Mesendoderm (in vitro differentiated cells): ENCODE measurements around the gene RNU5B-1. TPM values are rescaled to one million over a fixed set of nuclear protein-coding genes. Genes with fewer than 3 reads are reported as not detected.

Source experiments
- DNase-seq: peaks from one replicate; pipeline ENCODE4 v3.0.0; 2013
- H2AK5ac ChIP-seq: 2 replicates; pipeline ENCODE4 v1.6.1; 2013; ENCODE audit warnings: low read length, inconsistent platforms
- H2BK120ac ChIP-seq: 2 replicates; pipeline ENCODE4 v1.6.1; 2013; ENCODE audit warnings: low read depth, mild to moderate bottlenecking, low read length, moderate library complexity, mixed read lengths
- H2BK15ac ChIP-seq: replicated peaks from 2 replicates; pipeline ENCODE4 v1.6.1; 2013; ENCODE audit warnings: low read depth, mild to moderate bottlenecking, moderate library complexity
- H2BK5ac ChIP-seq: 2 replicates; pipeline ENCODE4 v1.6.1; 2013; ENCODE audit warnings: low read length, inconsistent platforms
- H3K18ac ChIP-seq: 2 replicates; pipeline ENCODE4 v1.6.1; 2013; ENCODE audit warnings: mild to moderate bottlenecking, low read length, mixed read lengths
- H3K23ac ChIP-seq: one replicate; pipeline ENCODE4 v1.6.1; 2013; ENCODE audit warnings: low read length
- H3K27ac ChIP-seq: 2 replicates; pipeline ENCODE4 v1.5.1; 2013; ENCODE audit warnings: low read depth, mild to moderate bottlenecking, inconsistent platforms, low read length, moderate library complexity
- H3K27me3 ChIP-seq: 2 replicates; pipeline ENCODE4 v1.6.1; 2013; ENCODE audit warnings: low read length, control low read depth, mild to moderate bottlenecking, inconsistent platforms; ENCODE audit not compliant: insufficient read depth, poor library complexity
- H3K36me3 ChIP-seq: 2 replicates; pipeline ENCODE4 v1.6.1; 2013; ENCODE audit warnings: low read length, inconsistent platforms; ENCODE audit not compliant: control insufficient read depth, insufficient read depth
- H3K4ac ChIP-seq: one replicate; pipeline ENCODE4 v1.6.1; 2013; ENCODE audit warnings: low read depth, mild to moderate bottlenecking, low read length, moderate library complexity
- H3K4me1 ChIP-seq: 2 replicates; pipeline ENCODE4 v1.6.1; 2013; ENCODE audit warnings: low read depth, low read length, inconsistent platforms; ENCODE audit not compliant: control insufficient read depth
- H3K4me2 ChIP-seq: 2 replicates; pipeline ENCODE4 v1.6.1; 2013; ENCODE audit warnings: low read length
- H3K4me3 ChIP-seq: 2 replicates; pipeline ENCODE4 v1.5.1; 2013; ENCODE audit warnings: mild to moderate bottlenecking, low read length
- H3K56ac ChIP-seq: one replicate; pipeline ENCODE4 v1.6.1; 2013; ENCODE audit warnings: low read length
- H3K79me1 ChIP-seq: 2 replicates; pipeline ENCODE4 v1.6.1; 2013; ENCODE audit warnings: low read length, inconsistent platforms
- H3K79me2 ChIP-seq: 2 replicates; pipeline ENCODE4 v1.6.1; 2013; ENCODE audit warnings: mild to moderate bottlenecking, low read length; ENCODE audit not compliant: control insufficient read depth, insufficient read depth
- H3K9ac ChIP-seq: 2 replicates; pipeline ENCODE4 v1.6.1; 2013; ENCODE audit warnings: low read length, inconsistent platforms
- H4K5ac ChIP-seq: one replicate; pipeline ENCODE4 v1.6.1; 2013; ENCODE audit warnings: low read length
- H4K8ac ChIP-seq: one replicate; pipeline ENCODE4 v1.6.1; 2013; ENCODE audit warnings: low read depth, mild to moderate bottlenecking, control low read depth, low read length, moderate library complexity
- WGBS: extraction: QIAGEN DNeasy Blood & Tissue Kit; methylation state at CpG from one replicate; pipeline ENCODE4 v1.1.7; 2013; ENCODE audit warnings: low lambda C conversion rate, missing lambda C conversion rate; ENCODE audit not compliant: insufficient coverage; ENCODE audit errors: extremely low coverage; 5-methylcytosine and 5-hydroxymethylcytosine counted together
- polyA plus RNA-seq, 2 experiments: library from polyadenylated mRNA; stranded (reverse); fragments of 200-250 nt; gene quantifications; one replicate each; pipeline ENCODE4 v1.2.3, GENCODE V29; 2013

The RNU5B-1 gene
- polyA plus RNA-seq (2013, experiment 1 of 2): not detected
- not detected for polyA plus RNA-seq (2013, experiment 2 of 2)

GRCh38 chr15:65304381-65305149, at the start of gene RNU5B-1:
TSS of gene RNU5B-1 (plus strand) at chr15:65304677.
- Histone ChIP-seq H3K79me1 (no peaks in the 10 kb centered on the region), H3K23ac (no peak within 1 kb of the TSS), H3K27ac (peak within 1 kb of the TSS; percentile 57), H2BK5ac (peak within 1 kb of the TSS; percentile 82), H3K18ac (peak within 1 kb of the TSS; percentile 98), H3K27me3 (no peaks in the 10 kb centered on the region), H3K36me3 (no peaks in the 10 kb centered on the region), H3K9ac (peak within 1 kb of the TSS; percentile 86), H3K79me2 (no peaks in the 10 kb centered on the region), H3K4me2 (peak within 1 kb of the TSS; percentile 70), H4K5ac (peak within 1 kb of the TSS; percentile 66), H3K4ac (peak within 1 kb of the TSS; percentile 61), H3K56ac (peak within 1 kb of the TSS; percentile 89), H2AK5ac (no peak within 1 kb of the TSS), H2BK15ac (peak within 1 kb of the TSS; percentile 79), H2BK120ac (peak within 1 kb of the TSS; percentile 69), H3K4me3 (peak within 1 kb of the TSS; percentile 26), H3K4me1 (no peaks in the 10 kb centered on the region), H4K8ac (peak within 1 kb of the TSS; percentile 90)
- whole genome bisulfite sequencing: no CpG with 5 or more reads among the region's 24 CpGs
- DNase-seq: peak; percentile 99

- H2BK120ac ChIP-seq: no peak overlapping the region
- no peak overlapping the region for H2BK15ac ChIP-seq
- no peak overlapping the region for H2BK5ac ChIP-seq
- no peaks in the 10 kb centered on the region for H3K79me2 ChIP-seq
- no peak overlapping the region for H3K56ac ChIP-seq
- no peak overlapping the region for H3K23ac ChIP-seq
- WGBS: no CpG with 5 or more reads among the region's 1 CpG
- no peaks in the 10 kb centered on the region for H3K4me1 ChIP-seq
- H3K18ac ChIP-seq: no peak overlapping the region
- H3K79me1 ChIP-seq: no peaks in the 10 kb centered on the region
- no peak for DNase-seq
- no peaks in the 10 kb centered on the region for H3K27me3 ChIP-seq
- no peak overlapping the region for H2AK5ac ChIP-seq
- no peak overlapping the region for H3K27ac ChIP-seq
- no peak overlapping the region for H3K4me3 ChIP-seq
- H3K4me2 ChIP-seq: no peak overlapping the region
- H3K4ac ChIP-seq: no peak overlapping the region
- H4K8ac ChIP-seq: no peak overlapping the region
- H3K36me3 ChIP-seq: no peaks in the 10 kb centered on the region
- H4K5ac ChIP-seq: no peak overlapping the region
- no peak overlapping the region for H3K9ac ChIP-seq
These were observed 49.7 kb upstream of the RNU5B-1 start for GRCh38 chr15:65254758-65255157.

- H3K56ac ChIP-seq: no peak overlapping the region
- no peak overlapping the region for H3K9ac ChIP-seq
- WGBS: no CpG with 5 or more reads among the region's 7 CpGs
- no peak overlapping the region for H2BK120ac ChIP-seq
- no peaks in the 10 kb centered on the region for H3K4me1 ChIP-seq
- no peak overlapping the region for H3K18ac ChIP-seq
- H3K4me2 ChIP-seq: no peak overlapping the region
- no peak overlapping the region for H3K23ac ChIP-seq
- H4K8ac ChIP-seq: no peak overlapping the region
- H3K36me3 ChIP-seq: no peaks in the 10 kb centered on the region
- no peak overlapping the region for H2AK5ac ChIP-seq
- H3K4ac ChIP-seq: no peak overlapping the region
- no peaks in the 10 kb centered on the region for H3K79me1 ChIP-seq
- DNase-seq: no peak
- H3K79me2 ChIP-seq: no peaks in the 10 kb centered on the region
- H2BK5ac ChIP-seq: no peak overlapping the region
- H3K27me3 ChIP-seq: no peaks in the 10 kb centered on the region
- no peak overlapping the region for H4K5ac ChIP-seq
- no peak overlapping the region for H3K27ac ChIP-seq
- H3K4me3 ChIP-seq: no peak overlapping the region
- no peak overlapping the region for H2BK15ac ChIP-seq
These were observed 48.9 kb upstream of the RNU5B-1 start for GRCh38 chr15:65255486-65256140.

GRCh38 chr15:65258375-65259262, 45.9 kb upstream of the RNU5B-1 start:
- Histone ChIP-seq H3K27ac (no peak overlapping the region), H3K4me3 (no peak overlapping the region), H3K36me3 (no peaks in the 10 kb centered on the region), H2BK15ac (no peak overlapping the region), H3K56ac (no peak overlapping the region), H4K8ac (no peak overlapping the region), H3K79me2 (no peaks in the 10 kb centered on the region), H3K18ac (no peak overlapping the region), H3K23ac (no peak overlapping the region), H3K4me2 (no peak overlapping the region), H3K4me1 (no peaks in the 10 kb centered on the region), H3K9ac (no peak overlapping the region), H4K5ac (no peak overlapping the region), H3K4ac (no peak overlapping the region), H2AK5ac (no peak overlapping the region), H3K27me3 (no peaks in the 10 kb centered on the region), H2BK5ac (no peak overlapping the region), H2BK120ac (no peak overlapping the region), H3K79me1 (no peaks in the 10 kb centered on the region)
- no peak for DNase-seq
- WGBS: no CpG with 5 or more reads among the region's 5 CpGs

GRCh38 chr15:65259367-65259797, 45.1 kb upstream of the RNU5B-1 start:
- no peak overlapping the region for H2BK5ac ChIP-seq
- H4K8ac ChIP-seq: no peak overlapping the region
- H3K23ac ChIP-seq: no peak overlapping the region
- H4K5ac ChIP-seq: no peak overlapping the region
- H3K4me3 ChIP-seq: no peak overlapping the region
- H3K56ac ChIP-seq: no peak overlapping the region
- no peaks in the 10 kb centered on the region for H3K36me3 ChIP-seq
- H3K27me3 ChIP-seq: no peaks in the 10 kb centered on the region
- H3K4ac ChIP-seq: no peak overlapping the region
- no peak for DNase-seq
- H3K4me1 ChIP-seq: no peaks in the 10 kb centered on the region
- no peak overlapping the region for H2BK120ac ChIP-seq
- no CpG with 5 or more reads among the region's 7 CpGs for WGBS
- H3K79me2 ChIP-seq: no peaks in the 10 kb centered on the region
- no peak overlapping the region for H3K4me2 ChIP-seq
- no peak overlapping the region for H3K18ac ChIP-seq
- H3K27ac ChIP-seq: no peak overlapping the region
- no peak overlapping the region for H3K9ac ChIP-seq
- no peak overlapping the region for H2AK5ac ChIP-seq
- H3K79me1 ChIP-seq: no peaks in the 10 kb centered on the region
- H2BK15ac ChIP-seq: no peak overlapping the region
